ENCODE data around the gene NTPCR.

- TF ChIP-seq CTCF (IDR thresholded peaks at IDR 0.05; ENCODE audit: extremely low read depth in 1 of 2, insufficient read depth in 1 of 2, low read depth in 1 of 2, low read length in 2 of 2) (no peak), EZH2 (IDR thresholded peaks at IDR 0.05; ENCODE audit: borderline replicate concordance, low read depth, low read length, severe bottlenecking) (no peak), POLR2A (IDR thresholded peaks at IDR 0.05; ENCODE audit: low read depth, low read length) (no peak), POLR2AphosphoS5 (IDR thresholded peaks at IDR 0.05; ENCODE audit: insufficient read depth, low read depth, low read length) (no peak), MYC (IDR thresholded peaks at IDR 0.05; ENCODE audit: low read depth, low read length) (no peak), FOS (IDR thresholded peaks at IDR 0.05; ENCODE audit: borderline replicate concordance, insufficient read depth, low read length) (no peak), MAX (IDR thresholded peaks at IDR 0.05; ENCODE audit: insufficient read depth, insufficient read length) (no peak)
Observed at GRCh38 chr1:232942413-232943294, 7.8 kb upstream of the NTPCR start.
